Activated gamma-delta T cell (primary cell): ENCODE measurements around the gene HAL.

Source experiments
- DNase-seq: peaks from one replicate; lab custom pipeline; 2025; lab: John Stamatoyannopoulos, UW

The HAL gene

GRCh38 chr12:95942524-95943329 lies 53.4 kb downstream of the HAL start, which contains the start of gene CCDC38:
Gene CCDC38, minus strand, starts transcription at chr12:95942614. Its CDS starts 6,105 bp downstream, at chr12:95936509.
- DNase-seq: peak; percentile 29

DNA sequence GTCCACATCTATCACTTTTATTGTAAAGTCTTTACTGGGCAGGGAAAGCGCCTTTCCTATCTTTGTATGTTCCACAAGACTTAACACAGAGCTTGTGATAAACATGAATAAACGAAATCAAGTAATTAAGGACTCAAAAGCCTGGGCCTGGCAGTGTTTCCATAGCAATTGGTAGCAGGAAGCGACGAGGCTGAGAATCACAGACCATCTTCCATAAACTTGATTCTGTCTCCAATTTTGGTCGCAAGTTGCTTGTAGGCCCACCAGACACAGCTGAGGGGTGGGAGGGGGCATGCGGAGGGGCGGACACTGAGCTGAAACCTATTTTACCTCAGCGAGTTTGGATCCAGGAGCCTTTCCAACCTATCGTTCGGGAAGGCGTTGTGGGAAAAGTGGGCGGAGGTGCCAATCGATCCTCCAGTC lies 54.0 kb downstream of the HAL start:
- no peak for DNase-seq

DNA sequence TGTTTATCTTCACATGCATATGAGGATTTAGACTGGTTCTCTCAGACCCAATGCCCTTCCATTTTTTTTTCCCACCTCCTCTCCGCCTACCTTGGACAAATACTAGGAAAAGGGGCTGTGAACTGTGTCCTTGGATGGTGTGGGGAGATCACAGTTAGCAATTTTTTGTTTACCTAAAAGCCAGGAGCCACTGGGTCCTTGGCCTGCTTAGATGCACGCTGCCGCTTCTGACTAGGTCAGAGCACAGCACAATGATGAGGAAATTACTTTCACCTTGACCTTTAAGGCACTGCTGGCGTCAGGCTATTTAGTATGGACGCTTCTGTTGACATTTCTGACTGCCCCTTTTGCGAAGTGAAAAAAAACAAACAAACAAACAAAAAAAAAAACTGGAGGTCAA lies 55.6 kb downstream of the HAL start:
- no peak for DNase-seq
